H1 (cell line): ENCODE results near the gene TMEM63C. TPM values are rescaled to one million over a fixed set of nuclear protein-coding genes. Genes with fewer than 3 reads are reported as not detected.

Source experiments
- CTCF ChIA-PET: fragments of 300-600 bp; sonication (Branson Sonifier 250); formaldehyde crosslinking; loops from one replicate; lab custom pipeline; 2021; ENCODE audit not compliant: partially characterized antibody; lab: Charles Lee
- POLR2A ChIA-PET: fragments of 300-600 bp; sonication (Branson Sonifier 250); formaldehyde crosslinking; loops from one replicate; lab custom pipeline; 2021; ENCODE audit warnings: inconsistent platforms; ENCODE audit not compliant: partially characterized antibody; lab: Charles Lee
- DNase-seq, 2 experiments: peaks; one replicate each; pipeline versions ENCODE4 v3.0.0 to v3.0.0-alpha.2; 2010 to 2022; ENCODE audit warnings: low spot score in 2 of 2, low read depth in 1 of 2, mixed read lengths in 1 of 2
- FAIRE-seq: peaks from 2 replicates; lab custom pipeline; 2011; peaks lifted over from hg19 to GRCh38; lab: Jason Lieb, UNC
- H2AFZ ChIP-seq: 2 replicates; pipeline ENCODE4 v1.8.1; 2012; ENCODE audit warnings: low read length, inconsistent platforms
- H2AK5ac ChIP-seq: 2 replicates; pipeline ENCODE4 v1.6.1; 2013; ENCODE audit warnings: low read depth, low read length
- H2BK120ac ChIP-seq: replicated peaks from 2 replicates; pipeline ENCODE3; 2013; ENCODE audit warnings: low read depth, low read length, inconsistent platforms
- H2BK12ac ChIP-seq: 2 replicates; pipeline ENCODE4 v1.6.1; 2013; ENCODE audit warnings: low read depth, low read length
- H2BK15ac ChIP-seq: 2 replicates; pipeline ENCODE4 v1.6.1; 2013; ENCODE audit warnings: low read length
- H2BK20ac ChIP-seq: 2 replicates; pipeline ENCODE4 v1.6.1; 2013; ENCODE audit warnings: low read length
- H2BK5ac ChIP-seq: 2 replicates; pipeline ENCODE4 v1.6.1; 2013; ENCODE audit warnings: low read depth, low read length
- H3K14ac ChIP-seq: 2 replicates; pipeline ENCODE4 v1.6.1; 2013; ENCODE audit warnings: inconsistent platforms; ENCODE audit not compliant: insufficient read length
- H3K18ac ChIP-seq: 2 replicates; pipeline ENCODE4 v1.6.1; 2013; ENCODE audit warnings: low read length; ENCODE audit errors: extremely low read depth
- H3K23ac ChIP-seq: 2 replicates; pipeline ENCODE4 v1.6.1; 2013; ENCODE audit warnings: inconsistent platforms; ENCODE audit not compliant: insufficient read length
- H3K23me2 ChIP-seq: 2 replicates; pipeline ENCODE4 v1.6.1; 2013; ENCODE audit warnings: low read depth, low read length
- H3K27ac ChIP-seq: 2 replicates; pipeline ENCODE4 v1.6.1; 2011; ENCODE audit warnings: low read depth, low read length, inconsistent platforms
- H3K27me3 ChIP-seq, 4 experiments: replicated peaks in 1 of 4; 1 replicate in 1 of 4; 2 replicates in 3 of 4; pipeline versions ENCODE4 v1.6.1 to v1.8.1; 2011 to 2013; ENCODE audit warnings: low read length in 3 of 4, mild to moderate bottlenecking in 3 of 4, inconsistent platforms in 2 of 4, mixed read lengths in 2 of 4, moderate library complexity in 1 of 4; ENCODE audit not compliant: control insufficient read depth in 3 of 4, insufficient read depth in 3 of 4; ENCODE audit errors: extremely low read depth in 1 of 4
- H3K36me3 ChIP-seq, 4 experiments: 2 replicates each; pipeline versions ENCODE4 v1.6.1 to v1.8.1; 2011 to 2013; ENCODE audit warnings: mild to moderate bottlenecking in 4 of 4, low read length in 3 of 4, moderate library complexity in 2 of 4, control low read depth in 1 of 4, inconsistent platforms in 1 of 4; ENCODE audit not compliant: insufficient read depth in 4 of 4, control insufficient read depth in 2 of 4
- H3K4ac ChIP-seq: replicated peaks from 2 replicates; pipeline ENCODE3; 2013; ENCODE audit warnings: low read length, low read depth, mixed read lengths, inconsistent platforms; ENCODE audit not compliant: insufficient read length
- H3K4me1 ChIP-seq, 4 experiments: replicated peaks in 1 of 4; 1 replicate in 1 of 4; 2 replicates in 3 of 4; pipeline versions ENCODE4 v1.6.1 to v1.8.1; 2011 to 2013; ENCODE audit warnings: low read length in 3 of 4, inconsistent platforms in 2 of 4, mixed read lengths in 1 of 4; ENCODE audit not compliant: insufficient read depth in 4 of 4, control insufficient read depth in 3 of 4
- H3K4me2 ChIP-seq, 2 experiments: 2 replicates each; pipeline versions ENCODE4 v1.6.1 to v1.8.1; 2011 to 2013; ENCODE audit warnings: low read depth in 2 of 2, low read length in 2 of 2, control low read depth in 1 of 2, inconsistent platforms in 1 of 2, mild to moderate bottlenecking in 1 of 2; ENCODE audit not compliant: insufficient read depth in 1 of 2
- H3K4me3 ChIP-seq, 4 experiments: fragments of 200-600, 300-600 bp in 1 of 4; sonication (generic), shearing (Covaris generic), sonication (Bioruptor Twin) in 1 of 4; 2 replicates each; pipeline versions ENCODE4 v1.5.1 to v1.8.1; 2011 to 2016; ENCODE audit warnings: low read length in 4 of 4, low read depth in 3 of 4, control low read depth in 2 of 4, inconsistent platforms in 2 of 4, mild to moderate bottlenecking in 2 of 4, mixed read lengths in 1 of 4, moderate library complexity in 1 of 4; ENCODE audit not compliant: insufficient read depth in 2 of 4; ENCODE audit errors: extremely low read depth in 1 of 4
- H3K56ac ChIP-seq: replicated peaks from 2 replicates; pipeline ENCODE3; 2013; ENCODE audit warnings: low read depth, mild to moderate bottlenecking, mixed read lengths, low read length, inconsistent platforms; ENCODE audit not compliant: insufficient read length
- H3K79me1 ChIP-seq: 2 replicates; pipeline ENCODE4 v1.6.1; 2013; ENCODE audit warnings: low read depth, low read length, control low read depth
- H3K79me2 ChIP-seq, 2 experiments: 2 replicates each; pipeline versions ENCODE4 v1.6.1 to v1.8.1; 2012 to 2013; ENCODE audit warnings: low read length in 2 of 2, mild to moderate bottlenecking in 2 of 2, inconsistent platforms in 1 of 2; ENCODE audit not compliant: insufficient read depth in 2 of 2, control insufficient read depth in 1 of 2
- H3K9ac ChIP-seq, 4 experiments: replicated peaks in 1 of 4; 1 replicate in 1 of 4; 2 replicates in 3 of 4; pipeline versions ENCODE4 v1.6.1 to v1.8.1; 2011 to 2013; ENCODE audit warnings: low read depth in 3 of 4, low read length in 3 of 4, control low read depth in 2 of 4, mild to moderate bottlenecking in 2 of 4, moderate library complexity in 2 of 4, inconsistent platforms in 1 of 4; ENCODE audit errors: extremely low read depth in 1 of 4
- H3K9me3 ChIP-seq, 2 experiments: 2 replicates each; pipeline versions ENCODE4 v1.6.1 to v1.8.1; 2012 to 2013; ENCODE audit warnings: mild to moderate bottlenecking in 2 of 2, moderate library complexity in 2 of 2, control low read depth in 1 of 2, inconsistent platforms in 1 of 2, low read depth in 1 of 2, low read length in 1 of 2, mixed read lengths in 1 of 2; ENCODE audit not compliant: insufficient read depth in 2 of 2
- H4K20me1 ChIP-seq, 2 experiments: replicated peaks in 1 of 2; 2 replicates each; pipeline versions ENCODE3 to v1.8.1; 2011 to 2013; ENCODE audit warnings: inconsistent platforms in 2 of 2, low read length in 2 of 2, mild to moderate bottlenecking in 1 of 2; ENCODE audit not compliant: insufficient read depth in 2 of 2, control insufficient read depth in 1 of 2
- H4K5ac ChIP-seq: 2 replicates; pipeline ENCODE4 v1.6.1; 2013; ENCODE audit warnings: low read length, low read depth, mixed read lengths, inconsistent platforms; ENCODE audit not compliant: insufficient read length
- H4K8ac ChIP-seq: 2 replicates; pipeline ENCODE4 v1.8.0; 2013; ENCODE audit warnings: mild to moderate bottlenecking, moderate library complexity, low read length, inconsistent platforms; ENCODE audit not compliant: insufficient read depth; ENCODE audit errors: extremely low read depth
- H4K91ac ChIP-seq: replicated peaks from 2 replicates; pipeline ENCODE3; 2013; ENCODE audit warnings: low read length, mixed read lengths, inconsistent platforms; ENCODE audit not compliant: insufficient read length
- NRF1 ChIP-seq: IDR thresholded peaks from 2 replicates; pipeline ENCODE4 v1.6.1; 2011; ENCODE audit warnings: mild to moderate bottlenecking, low read depth, low read length, improper control_type of control experiment
- RAD21 ChIP-seq, 2 experiments: IDR thresholded peaks in 1 of 2; conservative IDR thresholded peaks in 1 of 2; 2 replicates each; pipeline ENCODE4 v1.6.1; 2011; ENCODE audit warnings: low read depth in 2 of 2, low read length in 2 of 2, improper control_type of control experiment in 1 of 2, inconsistent platforms in 1 of 2, mild to moderate bottlenecking in 1 of 2, moderate library complexity in 1 of 2
- WGBS, 2 experiments: shearing (Covaris generic) in 1 of 2; methylation state at CpG; one replicate each; pipeline versions ENCODE4 v1.1.6 to v1.1.7; 2013 to 2015; ENCODE audit warnings: low lambda C conversion rate in 2 of 2, mixed read lengths in 2 of 2, inconsistent platforms in 1 of 2, low coverage in 1 of 2, missing lambda C conversion rate in 1 of 2; ENCODE audit not compliant: insufficient replicate concordance in 2 of 2, insufficient coverage in 1 of 2, insufficient read length in 1 of 2; ENCODE audit errors: extremely low coverage in 1 of 2, missing lambda C conversion rate in 1 of 2; 5-methylcytosine and 5-hydroxymethylcytosine counted together
- polyA plus RNA-seq, 7 experiments: library from polyadenylated mRNA; depleted of rRNA in 3 of 7; stranded (reverse) in 5 of 7; unstranded in 2 of 7; fragments of >200 nt in 5 of 7; fragments of 200-250 nt in 2 of 7; gene quantifications; 1 replicate in 5 of 7; 2 replicates in 1 of 7; 4 replicates in 1 of 7; pipeline versions ENCODE4 v1.2.1 to v1.2.3, GENCODE V29; 2011 to 2013; ENCODE audit warnings: missing spikeins in 2 of 7, mixed read lengths in 2 of 7
- total RNA-seq: library from RNA; stranded (reverse); fragmentation: NEBNext Ultra II Directional; extraction: Animal tissue kit (Norgen Biotek cat#: 25700); gene quantifications from 2 replicates; pipeline ENCODE4 v1.2.1, GENCODE V29; 2021
- TF ChIP-seq, protein P1 (sequence below), 3 experiments: IDR thresholded peaks; 1 replicate in 2 of 3; 2 replicates in 1 of 3; pipeline versions ENCODE4 v1.5.1 to v1.6.1; 2011; ENCODE audit warnings: low read length in 3 of 3, mild to moderate bottlenecking in 3 of 3, inconsistent platforms in 2 of 3, low read depth in 1 of 3, moderate library complexity in 1 of 3; ENCODE audit not compliant: insufficient read depth in 1 of 3; ENCODE audit errors: control extremely low read depth in 1 of 3

Gene TMEM63C
- total and polyA plus RNA-seq, 2 of the 8 experiments (the other 6 are each of a cell fraction or from before 2014, with no cell fraction given), result 3.0 to 7.6 TPM

GRCh38 chr14:77131871-77132486 is 49.6 kb upstream of the TMEM63C start:
- no peaks in the 10 kb centered on the region for H3K79me2 ChIP-seq
- H3K27ac ChIP-seq, result no peak overlapping the region
- H3K14ac ChIP-seq, result no peak overlapping the region
- 0 out of 7 replicates have a peak, but pooled peaks cover 0 to 4% (median 0%) of the 10 kb centered on the region in 4 experiments for H3K4me1 ChIP-seq
- H3K4me2 ChIP-seq, result no peak overlapping the region
- H3K79me1 ChIP-seq, result peaks cover 5% of the 10 kb centered on the region; the same call in 1 of the 2 replicates
- no peak overlapping the region for H3K4me3 ChIP-seq
- no peaks in the 10 kb centered on the region; the same call in 1 of the 2 replicates for H3K23me2 ChIP-seq
- CTCF ChIA-PET, result interaction anchor here (0.6 to 56.8 kb wide), 12 partner anchors 1 to 315 kb away, joined by 3 to 1490 read pairs (median 4); partner anchors contain the start of genes CIPC and ZDHHC22
- H2BK15ac ChIP-seq, result no peak overlapping the region
- no peak overlapping the region for H3K9ac ChIP-seq
- peak; percentile 17 to 28; a peak in 2 of 4 replicates for TF ChIP-seq RAD21 (IDR thresholded peaks at IDR 0.05 in 1 of 2, conservative IDR thresholded peaks at IDR 0.05 in 1 of 2; ENCODE audit: low read depth in 2 of 2, low read length in 2 of 2)
- TF ChIP-seq, protein P1, sequence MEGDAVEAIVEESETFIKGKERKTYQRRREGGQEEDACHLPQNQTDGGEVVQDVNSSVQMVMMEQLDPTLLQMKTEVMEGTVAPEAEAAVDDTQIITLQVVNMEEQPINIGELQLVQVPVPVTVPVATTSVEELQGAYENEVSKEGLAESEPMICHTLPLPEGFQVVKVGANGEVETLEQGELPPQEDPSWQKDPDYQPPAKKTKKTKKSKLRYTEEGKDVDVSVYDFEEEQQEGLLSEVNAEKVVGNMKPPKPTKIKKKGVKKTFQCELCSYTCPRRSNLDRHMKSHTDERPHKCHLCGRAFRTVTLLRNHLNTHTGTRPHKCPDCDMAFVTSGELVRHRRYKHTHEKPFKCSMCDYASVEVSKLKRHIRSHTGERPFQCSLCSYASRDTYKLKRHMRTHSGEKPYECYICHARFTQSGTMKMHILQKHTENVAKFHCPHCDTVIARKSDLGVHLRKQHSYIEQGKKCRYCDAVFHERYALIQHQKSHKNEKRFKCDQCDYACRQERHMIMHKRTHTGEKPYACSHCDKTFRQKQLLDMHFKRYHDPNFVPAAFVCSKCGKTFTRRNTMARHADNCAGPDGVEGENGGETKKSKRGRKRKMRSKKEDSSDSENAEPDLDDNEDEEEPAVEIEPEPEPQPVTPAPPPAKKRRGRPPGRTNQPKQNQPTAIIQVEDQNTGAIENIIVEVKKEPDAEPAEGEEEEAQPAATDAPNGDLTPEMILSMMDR (IDR thresholded peaks at IDR 0.05; ENCODE audit: control extremely low read depth in 1 of 3, insufficient read depth in 1 of 3, low read depth in 1 of 3, low read length in 3 of 3), result peak; percentile 30 to 62 (median 34); a peak in 3 of 4 replicates
- no peak for TF ChIP-seq NRF1
- H3K4ac ChIP-seq, result no peak overlapping the region
- no peaks in the 10 kb centered on the region for H3K27me3 ChIP-seq
- H2BK5ac ChIP-seq, result no peak overlapping the region
- no peaks in the 10 kb centered on the region for H3K9me3 ChIP-seq
- no peak overlapping the region for H3K23ac ChIP-seq
- no peak overlapping the region for H3K18ac ChIP-seq
- H2AFZ ChIP-seq, result no peak overlapping the region
- no peak overlapping the region for H2BK120ac ChIP-seq
- no peak overlapping the region for H2BK12ac ChIP-seq
- H2BK20ac ChIP-seq, result no peak overlapping the region
- H4K91ac ChIP-seq, result no peak overlapping the region
- H2AK5ac ChIP-seq, result no peak overlapping the region
- POLR2A ChIA-PET, result interaction anchor here (0.6 to 3.0 kb wide), 3 partner anchors 9 to 71 kb away, joined by 3 to 17 read pairs (median 4); no protein-coding TSS in a partner anchor
- DNase-seq, result no peak
- 87% methylated on average over 5 of the region's 5 CpGs; no CpG with 5 or more reads in 1 of the 2 experiments for WGBS, 2 experiments
- no peak overlapping the region for H3K56ac ChIP-seq
- peaks cover 0 to 16% (median 5%) of the 10 kb centered on the region in 4 experiments; a peak in 6 of 8 replicates for H3K36me3 ChIP-seq
- H4K20me1 ChIP-seq, result peaks cover 4 to 22% of the 10 kb centered on the region in 2 experiments
- no peak overlapping the region for H4K8ac ChIP-seq
- FAIRE-seq, result no peak
- H4K5ac ChIP-seq, result no peak overlapping the region
